HFFc6 (cell line): ENCODE results near the gene ELP4. TPM values are rescaled to one million over a fixed set of nuclear protein-coding genes. Genes with fewer than 3 reads are reported as not detected.

Experiments used
- DNase-seq: peaks from one replicate; pipeline ENCODE4 v3.0.0-alpha.2; 2018
- H3K27ac Mint-ChIP-seq: 2 replicates; pipeline ENCODE4 v1.8.0; 2020; ENCODE audit warnings: mild to moderate bottlenecking, mixed read lengths
- H3K27me3 Mint-ChIP-seq: 2 replicates; pipeline ENCODE4 v1.8.0; 2021; ENCODE audit warnings: mild to moderate bottlenecking, moderate library complexity, mixed read lengths; ENCODE audit not compliant: insufficient read depth
- H3K36me3 Mint-ChIP-seq: 2 replicates; pipeline ENCODE4 v1.8.0; 2021; ENCODE audit warnings: low read depth, mixed read lengths
- H3K4me1 Mint-ChIP-seq: 2 replicates; pipeline ENCODE4 v1.8.0; 2020; ENCODE audit warnings: low read depth, mixed read lengths
- H3K4me3 Mint-ChIP-seq: 2 replicates; pipeline ENCODE4 v1.8.0; 2020; ENCODE audit warnings: mild to moderate bottlenecking, moderate library complexity, mixed read lengths
- H3K9me3 Mint-ChIP-seq: 2 replicates; pipeline ENCODE4 v1.8.0; 2020; ENCODE audit warnings: mild to moderate bottlenecking, mixed read lengths
- CTCF ChIP-seq: fragments of 200-600 bp; sonication (generic); IDR thresholded peaks from 2 replicates; pipeline ENCODE4 v1.5.0; 2021; ENCODE audit warnings: antibody characterized with exemption, mild to moderate bottlenecking
- total RNA-seq, 6 experiments: library from RNA; stranded (reverse); fragmentation: NEBNext Ultra II Directional; extraction: Animal tissue kit (Norgen Biotek cat#: 25700); gene quantifications; 2 replicates in 1 of 6; 3 replicates in 5 of 6; pipeline ENCODE4 v1.2.3, GENCODE V29; 2021

The ELP4 gene
- total RNA-seq, 6 experiments from 2014 or later = 11.0 to 14.3 (median 12.2) TPM

GRCh38 chr11:31798554-31799434, 289.2 kb downstream of the ELP4 start:
- no peaks in the 10 kb centered on the region for H3K9me3 Mint-ChIP-seq
- peaks cover 57% of the 10 kb centered on the region for H3K27me3 Mint-ChIP-seq
- TF ChIP-seq CTCF = peak; percentile 56; the same call in 1 of the 2 replicates
- no peak overlapping the region; the same call in 1 of the 2 replicates for H3K4me3 Mint-ChIP-seq
- no peak overlapping the region for H3K27ac Mint-ChIP-seq
- H3K4me1 Mint-ChIP-seq = peaks cover 25% of the 10 kb centered on the region
- H3K36me3 Mint-ChIP-seq = peaks cover 4% of the 10 kb centered on the region; the same call in 1 of the 2 replicates
- DNase-seq = no peak

GRCh38 chr11:31799435-31800397, 290.1 kb downstream of the ELP4 start:
- Mint-ChIP-seq H3K27ac (no peak overlapping the region), H3K4me1 (peaks cover 35% of the 10 kb centered on the region), H3K9me3 (no peaks in the 10 kb centered on the region), H3K27me3 (peaks cover 66% of the 10 kb centered on the region), H3K36me3 (peaks cover 6% of the 10 kb centered on the region; the same call in 1 of the 2 replicates), H3K4me3 (no peak overlapping the region)
- TF ChIP-seq CTCF = no peak
- DNase-seq = no peak

- Mint-ChIP-seq H3K4me3 (no peak overlapping the region), H3K27ac (no peak overlapping the region), H3K27me3 (peaks cover 67% of the 10 kb centered on the region), H3K9me3 (no peaks in the 10 kb centered on the region), H3K36me3 (peaks cover 8% of the 10 kb centered on the region; the same call in 1 of the 2 replicates), H3K4me1 (peaks cover 37% of the 10 kb centered on the region)
- no peak for DNase-seq
- no peak for TF ChIP-seq CTCF
These were observed 291.1 kb downstream of the ELP4 start for GRCh38 chr11:31800398-31801265.

- H3K27ac Mint-ChIP-seq = no peak overlapping the region
- no peaks in the 10 kb centered on the region for H3K9me3 Mint-ChIP-seq
- DNase-seq = no peak
- peaks cover 37% of the 10 kb centered on the region for H3K4me1 Mint-ChIP-seq
- H3K27me3 Mint-ChIP-seq = peaks cover 64% of the 10 kb centered on the region
- TF ChIP-seq CTCF = no peak
- H3K4me3 Mint-ChIP-seq = no peak overlapping the region
- peaks cover 8% of the 10 kb centered on the region; the same call in 1 of the 2 replicates for H3K36me3 Mint-ChIP-seq
These were observed 291.7 kb downstream of the ELP4 start for GRCh38 chr11:31801298-31801702.
